Chondrocyte (in vitro differentiated cells): ENCODE data around the gene PRKCH. TPM values are rescaled to one million over a fixed set of nuclear protein-coding genes. Genes with fewer than 3 reads are reported as not detected.

Experiments
- DNase-seq: peaks from one replicate; pipeline ENCODE4 v3.0.0; 2021; ENCODE audit warnings: mixed read lengths, low spot score
- H3K27ac Mint-ChIP-seq: one replicate; pipeline ENCODE4 v1.8.0; 2021; ENCODE audit warnings: mild to moderate bottlenecking, moderate library complexity, mixed read lengths; ENCODE audit not compliant: unreplicated experiment
- H3K27me3 Mint-ChIP-seq: 2 replicates; pipeline ENCODE4 v1.8.0; 2021; ENCODE audit warnings: low read depth, mixed read lengths
- H3K36me3 Mint-ChIP-seq: 2 replicates; pipeline ENCODE4 v1.8.0; 2021; ENCODE audit warnings: low read depth, mixed read lengths
- H3K4me1 Mint-ChIP-seq: 2 replicates; pipeline ENCODE4 v1.8.0; 2021; ENCODE audit warnings: low read depth, mild to moderate bottlenecking, mixed read lengths
- H3K4me3 Mint-ChIP-seq: one replicate; pipeline ENCODE4 v1.8.0; 2021; ENCODE audit warnings: mild to moderate bottlenecking, moderate library complexity, mixed read lengths; ENCODE audit not compliant: unreplicated experiment
- H3K9me3 Mint-ChIP-seq: 2 replicates; pipeline ENCODE4 v1.8.0; 2021; ENCODE audit warnings: low read depth, mixed read lengths
- CTCF ChIP-seq: fragments of 200-600 bp; sonication (generic); IDR thresholded peaks from 2 replicates; pipeline ENCODE4 v1.5.0; 2021; ENCODE audit warnings: antibody characterized with exemption, mild to moderate bottlenecking, moderate library complexity
- total RNA-seq: library from RNA; stranded (reverse); gene quantifications from 3 replicates; pipeline ENCODE4 v1.2.1, GENCODE V29; 2021

The PRKCH gene
- total RNA-seq, 1 donor from 2014 or later, result 9.7 TPM

DNA sequence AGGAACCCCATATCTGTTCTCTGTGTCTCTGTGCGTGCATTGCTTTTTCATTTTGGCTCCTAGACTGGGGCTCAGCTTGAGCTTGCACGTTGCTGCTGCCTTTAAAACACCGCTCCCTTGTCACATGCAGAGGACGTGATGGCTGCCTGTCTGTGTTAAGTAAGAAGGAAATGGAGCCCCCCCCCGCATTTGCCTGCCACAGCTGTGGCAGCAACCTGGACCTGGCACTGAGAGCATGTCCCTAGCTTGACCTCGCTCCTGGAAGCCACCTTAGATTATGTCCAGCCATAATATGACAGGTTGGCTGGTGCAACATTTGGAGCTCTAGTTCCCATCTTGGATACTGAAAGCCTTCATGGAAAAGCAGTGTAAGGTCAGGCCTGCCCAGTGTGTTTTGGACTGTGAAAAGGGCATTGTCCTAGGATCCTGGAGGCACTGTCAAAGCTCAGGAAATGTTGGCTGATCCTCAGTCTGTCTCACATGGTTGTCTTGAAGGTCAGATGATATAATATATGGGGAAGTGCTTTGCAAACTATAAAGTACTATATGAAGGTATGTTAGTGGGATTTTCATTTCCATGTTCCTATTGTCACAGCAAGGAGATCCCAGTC is 73.8 kb downstream of the PRKCH start:
- peaks cover under 1% of the 10 kb centered on the region for H3K4me1 Mint-ChIP-seq
- H3K27ac Mint-ChIP-seq, result no peak overlapping the region
- TF ChIP-seq CTCF, result no peak
- no peak overlapping the region for H3K4me3 Mint-ChIP-seq
- no peaks in the 10 kb centered on the region for H3K36me3 Mint-ChIP-seq
- no peak for DNase-seq
- H3K9me3 Mint-ChIP-seq, result no peaks in the 10 kb centered on the region
- H3K27me3 Mint-ChIP-seq, result peaks cover 5% of the 10 kb centered on the region

- peaks cover 5% of the 10 kb centered on the region for H3K27me3 Mint-ChIP-seq
- no peak for TF ChIP-seq CTCF
- no peak overlapping the region for H3K27ac Mint-ChIP-seq
- no peaks in the 10 kb centered on the region for H3K36me3 Mint-ChIP-seq
- DNase-seq, result no peak
- H3K9me3 Mint-ChIP-seq, result no peaks in the 10 kb centered on the region
- H3K4me1 Mint-ChIP-seq, result peaks cover 3% of the 10 kb centered on the region
- no peak overlapping the region for H3K4me3 Mint-ChIP-seq
Measured at GRCh38 chr14:61396279-61396678, 74.9 kb downstream of the PRKCH start.

DNA sequence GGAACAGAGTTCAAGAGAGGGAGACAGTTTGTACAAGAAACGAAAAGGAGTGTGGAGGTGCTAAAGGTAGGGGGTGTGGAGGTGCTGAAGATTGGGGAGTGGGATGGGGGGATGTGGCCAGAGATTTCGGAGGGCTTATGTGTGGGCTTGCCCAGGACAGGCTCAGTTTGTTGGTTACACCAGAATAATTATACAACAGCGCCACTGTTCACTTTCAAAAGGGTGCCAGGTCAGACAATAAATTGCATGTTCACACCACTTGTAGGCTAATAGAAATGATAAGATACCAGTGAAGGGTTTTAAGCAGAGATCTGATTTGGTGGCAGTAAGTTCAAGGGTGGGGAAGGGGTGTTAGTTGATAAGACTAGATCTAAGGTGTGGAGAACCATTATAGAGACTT is 75.3 kb downstream of the PRKCH start:
- Mint-ChIP-seq H3K27me3 (peaks cover 5% of the 10 kb centered on the region), H3K4me1 (peaks cover 3% of the 10 kb centered on the region), H3K36me3 (no peaks in the 10 kb centered on the region), H3K9me3 (no peaks in the 10 kb centered on the region), H3K27ac (no peak overlapping the region), H3K4me3 (no peak overlapping the region)
- DNase-seq, result no peak
- TF ChIP-seq CTCF, result no peak

DNA sequence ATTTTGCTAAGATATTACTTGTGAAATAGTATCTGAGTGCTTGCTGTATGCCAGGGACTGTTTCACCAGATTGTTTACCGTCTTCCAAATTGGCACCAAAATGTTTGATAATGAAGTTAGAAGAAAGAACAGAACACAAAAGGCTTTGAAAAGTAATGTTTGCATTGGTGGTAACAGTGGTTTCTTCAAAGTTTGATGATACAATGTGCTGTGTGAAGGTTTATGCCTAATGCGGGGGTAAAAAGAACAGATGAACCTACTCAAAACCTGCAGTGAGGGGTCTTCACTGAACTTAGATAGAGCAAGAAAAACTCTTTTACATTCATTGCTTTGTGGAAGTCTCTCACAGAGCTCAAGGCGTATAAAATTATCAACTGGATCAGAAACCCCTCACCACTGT is 76.2 kb downstream of the PRKCH start:
- peaks cover 5% of the 10 kb centered on the region for H3K27me3 Mint-ChIP-seq
- H3K36me3 Mint-ChIP-seq, result no peaks in the 10 kb centered on the region
- H3K27ac Mint-ChIP-seq, result no peak overlapping the region
- no peaks in the 10 kb centered on the region for H3K9me3 Mint-ChIP-seq
- H3K4me3 Mint-ChIP-seq, result no peak overlapping the region
- peaks cover 3% of the 10 kb centered on the region for H3K4me1 Mint-ChIP-seq
- TF ChIP-seq CTCF, result no peak
- DNase-seq, result no peak

- Mint-ChIP-seq H3K9me3 (no peaks in the 10 kb centered on the region), H3K4me1 (peaks cover 3% of the 10 kb centered on the region), H3K27ac (no peak overlapping the region), H3K4me3 (no peak overlapping the region), H3K36me3 (no peaks in the 10 kb centered on the region), H3K27me3 (peaks cover 5% of the 10 kb centered on the region)
- no peak for DNase-seq
- no peak for TF ChIP-seq CTCF
Measured at GRCh38 chr14:61398221-61398620, 76.8 kb downstream of the PRKCH start.
